Measurements from ENCODE around the gene SERPINA4.

GRCh38 chr14:94542111-94542810 is 19.0 kb upstream of the SERPINA4 start:
- TF ChIP-seq POLR2A (IDR thresholded peaks at IDR 0.05; ENCODE audit: low read depth, low read length) (no peak), TAF1 (IDR thresholded peaks at IDR 0.05; ENCODE audit: borderline replicate concordance, low read depth, low read length) (no peak)

All from GM12892 (cell line).